ENCODE measurements around the gene WT1.

Gene WT1

GRCh38 chr11:32428665-32429303 lies 6.6 kb downstream of the WT1 start:
- H3K4me3 ChIP-seq (ENCODE audit: low read length): no peak overlapping the region
- H3K79me2 ChIP-seq (ENCODE audit: control insufficient read depth, insufficient read depth, low read length): no peaks in the 10 kb centered on the region
- no peak overlapping the region for H3K23ac ChIP-seq (ENCODE audit: low read length)
- no peak overlapping the region for H2AK5ac ChIP-seq (ENCODE audit: low read length)
- no peaks in the 10 kb centered on the region for H3K36me3 ChIP-seq (ENCODE audit: control insufficient read depth, insufficient read depth, low read length)
- H2BK15ac ChIP-seq (replicated peaks; ENCODE audit: low read depth): no peak overlapping the region
- no peak overlapping the region for H3K27ac ChIP-seq (ENCODE audit: low read depth, low read length)
- no peak overlapping the region for H3K18ac ChIP-seq (ENCODE audit: low read length)
- no peak for DNase-seq
- H2BK5ac ChIP-seq (ENCODE audit: low read length): no peak overlapping the region
- H3K79me1 ChIP-seq (ENCODE audit: low read length): no peaks in the 10 kb centered on the region
- WGBS (ENCODE audit: extremely low coverage, insufficient coverage, low lambda C conversion rate): no CpG with 5 or more reads among the region's 31 CpGs
- H3K56ac ChIP-seq (ENCODE audit: low read length): no peak overlapping the region
- H2BK120ac ChIP-seq (ENCODE audit: low read depth, low read length): no peak overlapping the region
- H4K5ac ChIP-seq (ENCODE audit: low read length): no peak overlapping the region
- H4K8ac ChIP-seq (ENCODE audit: low read depth, low read length): no peak overlapping the region
- no peaks in the 10 kb centered on the region for H3K4me1 ChIP-seq (ENCODE audit: control insufficient read depth, low read depth, low read length)
- no peak overlapping the region for H3K4me2 ChIP-seq (ENCODE audit: low read length)
- no peak overlapping the region for H3K9ac ChIP-seq (ENCODE audit: low read length)
- H3K27me3 ChIP-seq (ENCODE audit: insufficient read depth, low read length, poor library complexity): peaks cover 61% of the 10 kb centered on the region
- no peak overlapping the region for H3K4ac ChIP-seq (ENCODE audit: low read depth, low read length)

- DNase-seq: peak; percentile 38
Measured at GRCh38 chr11:32427935-32428664, 7.2 kb downstream of the WT1 start.

GRCh38 chr11:32427616-32427934 lies 7.8 kb downstream of the WT1 start:
- no peak overlapping the region for H3K18ac ChIP-seq (ENCODE audit: low read length)
- no peak overlapping the region for H3K4me3 ChIP-seq (ENCODE audit: low read length)

More at GRCh38 chr11:32427935-32428664, 7.2 kb downstream of the WT1 start:
- H3K23ac ChIP-seq (ENCODE audit: low read length): no peak overlapping the region
- no peak overlapping the region for H2BK120ac ChIP-seq (ENCODE audit: low read depth, low read length)
- no peaks in the 10 kb centered on the region for H3K36me3 ChIP-seq (ENCODE audit: control insufficient read depth, insufficient read depth, low read length)
- no peak overlapping the region for H3K4ac ChIP-seq (ENCODE audit: low read depth, low read length)
- no peak overlapping the region for H2AK5ac ChIP-seq (ENCODE audit: low read length)
- H3K9ac ChIP-seq (ENCODE audit: low read length): no peak overlapping the region
- H3K79me1 ChIP-seq (ENCODE audit: low read length): no peaks in the 10 kb centered on the region
- no peak overlapping the region for H3K4me3 ChIP-seq (ENCODE audit: low read length)
- H4K5ac ChIP-seq (ENCODE audit: low read length): no peak overlapping the region
- H3K4me2 ChIP-seq (ENCODE audit: low read length): no peak overlapping the region
- no peak overlapping the region for H2BK5ac ChIP-seq (ENCODE audit: low read length)
- H3K56ac ChIP-seq (ENCODE audit: low read length): no peak overlapping the region
- H3K27ac ChIP-seq (ENCODE audit: low read depth, low read length): no peak overlapping the region
- no peaks in the 10 kb centered on the region for H3K79me2 ChIP-seq (ENCODE audit: control insufficient read depth, insufficient read depth, low read length)
- no peaks in the 10 kb centered on the region for H3K4me1 ChIP-seq (ENCODE audit: control insufficient read depth, low read depth, low read length)
- H3K27me3 ChIP-seq (ENCODE audit: insufficient read depth, low read length, poor library complexity): peaks cover 54% of the 10 kb centered on the region
- no peak overlapping the region for H3K18ac ChIP-seq (ENCODE audit: low read length)
- H4K8ac ChIP-seq (ENCODE audit: low read depth, low read length): no peak overlapping the region
- no peak overlapping the region for H2BK15ac ChIP-seq (replicated peaks; ENCODE audit: low read depth)
- no CpG with 5 or more reads among the region's 41 CpGs for WGBS (ENCODE audit: extremely low coverage, insufficient coverage, low lambda C conversion rate)

GRCh38 chr11:32426819-32427615 lies 8.3 kb downstream of the WT1 start:
- H3K79me1 ChIP-seq (ENCODE audit: low read length): no peaks in the 10 kb centered on the region
- H3K4ac ChIP-seq (ENCODE audit: low read depth, low read length): no peak overlapping the region
- H3K79me2 ChIP-seq (ENCODE audit: control insufficient read depth, insufficient read depth, low read length): no peaks in the 10 kb centered on the region
- no peak overlapping the region for H4K8ac ChIP-seq (ENCODE audit: low read depth, low read length)
- H2AK5ac ChIP-seq (ENCODE audit: low read length): no peak overlapping the region
- WGBS (ENCODE audit: extremely low coverage, insufficient coverage, low lambda C conversion rate): no CpG with 5 or more reads among the region's 59 CpGs
- H3K56ac ChIP-seq (ENCODE audit: low read length): peak overlapping the region; percentile 17
- no peak overlapping the region for H3K4me3 ChIP-seq (ENCODE audit: low read length)
- H3K9ac ChIP-seq (ENCODE audit: low read length): no peak overlapping the region
- no peak overlapping the region for H2BK5ac ChIP-seq (ENCODE audit: low read length)
- H2BK120ac ChIP-seq (ENCODE audit: low read depth, low read length): no peak overlapping the region
- no peak overlapping the region for H3K18ac ChIP-seq (ENCODE audit: low read length)
- peak overlapping the region; percentile 29 for H3K23ac ChIP-seq (ENCODE audit: low read length)
- H4K5ac ChIP-seq (ENCODE audit: low read length): no peak overlapping the region
- no peak overlapping the region for H3K27ac ChIP-seq (ENCODE audit: low read depth, low read length)
- peaks cover 43% of the 10 kb centered on the region for H3K27me3 ChIP-seq (ENCODE audit: insufficient read depth, low read length, poor library complexity)
- H2BK15ac ChIP-seq (replicated peaks; ENCODE audit: low read depth): no peak overlapping the region
- H3K36me3 ChIP-seq (ENCODE audit: control insufficient read depth, insufficient read depth, low read length): no peaks in the 10 kb centered on the region
- DNase-seq: peak; percentile 54
- H3K4me2 ChIP-seq (ENCODE audit: low read length): peak overlapping the region; percentile 8
- no peaks in the 10 kb centered on the region for H3K4me1 ChIP-seq (ENCODE audit: control insufficient read depth, low read depth, low read length)

More at GRCh38 chr11:32427616-32427934, 7.8 kb downstream of the WT1 start:
- no peaks in the 10 kb centered on the region for H3K36me3 ChIP-seq (ENCODE audit: control insufficient read depth, insufficient read depth, low read length)
- H2AK5ac ChIP-seq (ENCODE audit: low read length): no peak overlapping the region
- no peak overlapping the region for H2BK15ac ChIP-seq (replicated peaks; ENCODE audit: low read depth)
- H3K4ac ChIP-seq (ENCODE audit: low read depth, low read length): no peak overlapping the region
- no peaks in the 10 kb centered on the region for H3K4me1 ChIP-seq (ENCODE audit: control insufficient read depth, low read depth, low read length)
- H4K5ac ChIP-seq (ENCODE audit: low read length): no peak overlapping the region
- no peaks in the 10 kb centered on the region for H3K79me1 ChIP-seq (ENCODE audit: low read length)
- H2BK120ac ChIP-seq (ENCODE audit: low read depth, low read length): no peak overlapping the region
- H3K56ac ChIP-seq (ENCODE audit: low read length): no peak overlapping the region
- H3K23ac ChIP-seq (ENCODE audit: low read length): no peak overlapping the region
- no peak overlapping the region for H3K27ac ChIP-seq (ENCODE audit: low read depth, low read length)
- H3K9ac ChIP-seq (ENCODE audit: low read length): no peak overlapping the region
- DNase-seq: no peak
- WGBS (ENCODE audit: extremely low coverage, insufficient coverage, low lambda C conversion rate): no CpG with 5 or more reads among the region's 18 CpGs
- no peak overlapping the region for H2BK5ac ChIP-seq (ENCODE audit: low read length)
- peaks cover 49% of the 10 kb centered on the region for H3K27me3 ChIP-seq (ENCODE audit: insufficient read depth, low read length, poor library complexity)
- no peaks in the 10 kb centered on the region for H3K79me2 ChIP-seq (ENCODE audit: control insufficient read depth, insufficient read depth, low read length)
- no peak overlapping the region for H4K8ac ChIP-seq (ENCODE audit: low read depth, low read length)
- H3K4me2 ChIP-seq (ENCODE audit: low read length): no peak overlapping the region

DNA sequence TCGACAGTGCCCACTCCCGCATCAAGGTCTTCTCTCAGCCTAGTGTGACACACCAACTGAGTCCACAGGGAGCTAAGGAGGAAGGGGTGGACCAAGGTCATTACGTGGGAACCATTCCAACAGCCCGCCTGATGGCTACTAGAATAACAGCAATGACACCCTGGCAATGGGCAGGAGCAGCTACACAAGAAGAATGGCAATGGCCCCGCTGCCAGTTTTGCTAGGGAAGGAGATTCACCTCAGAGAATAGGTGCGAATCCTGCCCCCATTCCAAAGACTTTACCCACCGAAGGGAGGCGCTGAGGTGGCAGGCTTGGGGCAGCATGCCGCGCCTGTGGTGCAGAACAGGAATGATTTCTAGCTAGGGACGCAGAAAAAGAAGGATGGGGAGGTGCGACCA lies 9.1 kb downstream of the WT1 start:
- Histone ChIP-seq H3K36me3 (ENCODE audit: control insufficient read depth, insufficient read depth, low read length) (no peaks in the 10 kb centered on the region), H2BK15ac (replicated peaks; ENCODE audit: low read depth) (no peak overlapping the region), H3K79me2 (ENCODE audit: control insufficient read depth, insufficient read depth, low read length) (no peaks in the 10 kb centered on the region), H3K18ac (ENCODE audit: low read length) (no peak overlapping the region), H4K8ac (ENCODE audit: low read depth, low read length) (no peak overlapping the region), H3K4me1 (ENCODE audit: control insufficient read depth, low read depth, low read length) (no peaks in the 10 kb centered on the region), H4K5ac (ENCODE audit: low read length) (no peak overlapping the region), H3K79me1 (ENCODE audit: low read length) (no peaks in the 10 kb centered on the region), H3K4me2 (ENCODE audit: low read length) (no peak overlapping the region), H2AK5ac (ENCODE audit: low read length) (peak overlapping the region; percentile 14), H3K9ac (ENCODE audit: low read length) (no peak overlapping the region), H2BK5ac (ENCODE audit: low read length) (no peak overlapping the region), H2BK120ac (ENCODE audit: low read depth, low read length) (no peak overlapping the region), H3K27ac (ENCODE audit: low read depth, low read length) (no peak overlapping the region), H3K56ac (ENCODE audit: low read length) (no peak overlapping the region), H3K23ac (ENCODE audit: low read length) (no peak overlapping the region), H3K4ac (ENCODE audit: low read depth, low read length) (no peak overlapping the region), H3K27me3 (ENCODE audit: insufficient read depth, low read length, poor library complexity) (peaks cover 39% of the 10 kb centered on the region), H3K4me3 (ENCODE audit: low read length) (no peak overlapping the region)
- WGBS (ENCODE audit: extremely low coverage, insufficient coverage, low lambda C conversion rate): no CpG with 5 or more reads among the region's 12 CpGs
- DNase-seq: no peak
